K562 (cell line): Measurements from ENCODE around the gene CLIP2. TPM values are rescaled to one million over a fixed set of nuclear protein-coding genes. Genes with fewer than 3 reads are reported as not detected.
"Not testable (repeated sequence)": the region's sequence is repeated elsewhere in the genome, so short reads cannot be mapped to it uniquely, and the experiment has no call there.

Experiments
- ATAC-seq: fragments of 200-7000 bp; cut with Tn5 transposase; 3 replicates; pipeline ENCODE4 v1.9.1; 2020; ENCODE audit warnings: moderate library complexity
- BruUV-seq: library from RNA; stranded (reverse); fragments of 400-500 nt; replicated peaks from 2 replicates; lab custom pipeline; 2021; lab: Mats Ljungman, UMichigan
- CTCF ChIA-PET: fragments of 300-600 bp; formaldehyde crosslinking; extraction: SDS; loops from one replicate; lab custom pipeline; 2021; ENCODE audit warnings: low intra/inter-chr PET ratio; lab: Yijun Ruan, JAX
- POLR2A ChIA-PET: fragments of 300-600, 350-650 bp; sonication (Branson Sonifier 250); formaldehyde crosslinking; extraction: SDS; loops from one replicate; lab custom pipeline; 2021; ENCODE audit warnings: antibody characterized with exemption, inconsistent platforms; lab: Yijun Ruan, JAX
- DNase-seq, 4 experiments: peaks; one replicate each; pipeline versions ENCODE4 v3.0.0 to v3.0.0-alpha.2; 2011 to 2018; ENCODE audit warnings: low spot score in 3 of 4, mixed read lengths in 3 of 4; ENCODE audit errors: extremely low read depth in 1 of 4
- FAIRE-seq: peaks from 2 replicates; lab custom pipeline; 2011; peaks lifted over from hg19 to GRCh38; lab: Jason Lieb, UNC
- H2AFZ ChIP-seq: 2 replicates; pipeline ENCODE4 v1.6.0; 2011; ENCODE audit warnings: low read depth, low read length, control low read depth, inconsistent platforms
- H3K27ac ChIP-seq: fragments of 200-600 bp; 3 replicates; pipeline ENCODE4 v1.8.0; 2011; ENCODE audit warnings: low read depth, mild to moderate bottlenecking, control low read depth, inconsistent platforms, low read length, moderate library complexity, mixed read lengths; ENCODE audit errors: extremely low read depth
- H3K27me3 ChIP-seq, 2 experiments: fragments of 300-600 bp in 1 of 2; 2 replicates in 1 of 2; 3 replicates in 1 of 2; pipeline versions ENCODE4 v1.6.0 to v1.8.0; 2011; ENCODE audit warnings: inconsistent platforms in 2 of 2, low read length in 2 of 2, mild to moderate bottlenecking in 1 of 2, mixed read lengths in 1 of 2, moderate library complexity in 1 of 2; ENCODE audit not compliant: control insufficient read depth in 2 of 2, insufficient read depth in 2 of 2
- H3K36me3 ChIP-seq: fragments of 300-600 bp; 3 replicates; pipeline ENCODE4 v1.8.0; 2011; ENCODE audit warnings: mild to moderate bottlenecking, low read length, inconsistent platforms; ENCODE audit not compliant: control insufficient read depth, insufficient read depth
- H3K4me1 ChIP-seq, 2 experiments: fragments of 200-600 bp in 1 of 2; replicated peaks in 1 of 2; 2 replicates in 1 of 2; 3 replicates in 1 of 2; pipeline versions ENCODE4 v1.5.1 to v1.8.0; 2011; ENCODE audit warnings: inconsistent platforms in 2 of 2, low read length in 2 of 2, mild to moderate bottlenecking in 1 of 2, mixed read lengths in 1 of 2, moderate library complexity in 1 of 2; ENCODE audit not compliant: control insufficient read depth in 2 of 2, insufficient read depth in 2 of 2
- H3K4me2 ChIP-seq: 2 replicates; pipeline ENCODE4 v1.6.1; 2011; ENCODE audit warnings: low read length, control low read depth, inconsistent platforms, mixed read lengths; ENCODE audit not compliant: insufficient read depth
- H3K4me3 ChIP-seq: fragments of 200-600 bp; sonication (generic), shearing (Covaris generic); 2 replicates; pipeline ENCODE4 v1.5.1; 2016; ENCODE audit warnings: control low read depth, inconsistent platforms
- H3K79me2 ChIP-seq: fragments of 200-600 bp; 3 replicates; pipeline ENCODE4 v1.8.0; 2011; ENCODE audit warnings: low read length, inconsistent platforms; ENCODE audit not compliant: control insufficient read depth, insufficient read depth
- H3K9ac ChIP-seq, 2 experiments: 2 replicates each; pipeline versions ENCODE4 v1.6.0 to v1.6.1; 2011; ENCODE audit warnings: low read depth in 2 of 2, low read length in 2 of 2, control low read depth in 1 of 2, inconsistent platforms in 1 of 2, mild to moderate bottlenecking in 1 of 2, mixed read lengths in 1 of 2; ENCODE audit not compliant: insufficient read depth in 1 of 2
- H3K9me1 ChIP-seq: one replicate; pipeline ENCODE4 v1.6.0; 2011; ENCODE audit warnings: inconsistent platforms, mild to moderate bottlenecking, low read length, moderate library complexity; ENCODE audit not compliant: control insufficient read depth, insufficient read depth
- H3K9me3 ChIP-seq: replicated peaks from 2 replicates; pipeline ENCODE4 v1.5.1; 2011; ENCODE audit warnings: low read depth, low read length, inconsistent platforms; ENCODE audit not compliant: control insufficient read depth, insufficient read depth
- H4K20me1 ChIP-seq: replicated peaks from 2 replicates; pipeline ENCODE4 v1.6.1; 2011; ENCODE audit warnings: low read length, inconsistent platforms, mixed read lengths; ENCODE audit not compliant: control insufficient read depth, insufficient read depth
- ATF3 ChIP-seq, 2 experiments: fragments of 450-650 bp in 1 of 2; sonication (generic) in 1 of 2; formaldehyde crosslinking in 1 of 2; IDR thresholded peaks in 1 of 2; conservative IDR thresholded peaks in 1 of 2; 2 replicates each; pipeline versions ENCODE4 v1.6.1 to v1.8.1; 2016 to 2023; ENCODE audit warnings: mild to moderate bottlenecking in 2 of 2, moderate library complexity in 2 of 2, inconsistent platforms in 1 of 2, missing genetic modification reagents in 1 of 2
- CEBPB ChIP-seq: fragments of 450-650 bp; IDR thresholded peaks from 2 replicates; pipeline ENCODE4 v1.6.1; 2016; ENCODE audit warnings: missing genetic modification characterization, missing compliant biosample characterization
- CEBPG ChIP-seq, 3 experiments: fragments of 200-800 bp in 1 of 3; sonication (Bioruptor generic) in 1 of 3; sonication (generic) in 1 of 3; formaldehyde crosslinking in 1 of 3; IDR thresholded peaks in 2 of 3; conservative IDR thresholded peaks in 1 of 3; 2 replicates each; pipeline versions ENCODE4 v1.6.1 to v1.8.0; 2016 to 2022; ENCODE audit warnings: missing compliant biosample characterization in 2 of 3, missing genetic modification characterization in 2 of 3, mild to moderate bottlenecking in 1 of 3, missing genetic modification reagents in 1 of 3
- CTCF ChIP-seq, 3 experiments: IDR thresholded peaks in 2 of 3; conservative IDR thresholded peaks in 1 of 3; 2 replicates each; pipeline ENCODE4 v1.5.1; 2011 to 2012; ENCODE audit warnings: low read length in 3 of 3, mild to moderate bottlenecking in 3 of 3, control low read depth in 2 of 3, improper control_type of control experiment in 1 of 3, inconsistent platforms in 1 of 3, low read depth in 1 of 3, mixed read lengths in 1 of 3, moderate library complexity in 1 of 3; ENCODE audit not compliant: insufficient read depth in 2 of 3
- RAD21 ChIP-seq, 2 experiments: fragments of 250-450 bp in 1 of 2; fragments of 450-650 bp in 1 of 2; sonication (Bioruptor Pico) in 1 of 2; formaldehyde crosslinking in 1 of 2; IDR thresholded peaks in 1 of 2; conservative IDR thresholded peaks in 1 of 2; 2 replicates each; pipeline versions ENCODE4 v1.4.0 to v1.8.0; 2020 to 2022; ENCODE audit warnings: mild to moderate bottlenecking in 2 of 2, moderate library complexity in 1 of 2
- REST ChIP-seq, 2 experiments: fragments of 450-650 bp; formaldehyde crosslinking in 1 of 2; IDR thresholded peaks; 2 replicates each; pipeline versions ENCODE4 v1.4.0 to v1.6.1; 2014 to 2020; ENCODE audit warnings: mild to moderate bottlenecking in 2 of 2, borderline replicate concordance in 1 of 2, low read depth in 1 of 2
- STAG1 ChIP-seq: sonication (generic); formaldehyde crosslinking; IDR thresholded peaks from 2 replicates; pipeline ENCODE4 v1.5.0; 2020; ENCODE audit warnings: missing genetic modification reagents, borderline replicate concordance
- WGBS: fragments of 100-300 bp; shearing (Covaris generic); methylation state at CpG from one replicate; pipeline ENCODE4 v1.1.6; 2016; ENCODE audit warnings: low coverage, mixed read lengths; ENCODE audit not compliant: insufficient coverage; ENCODE audit errors: missing lambda C conversion rate; 5-methylcytosine and 5-hydroxymethylcytosine counted together
- in situ Hi-C: fragments of 300-500 bp; cut with MboI; formaldehyde crosslinking; loops from 4 replicates; pipeline ENCODE4 v1.15.0; 2018; ENCODE audit warnings: inconsistent platforms, mixed read lengths
- intact Hi-C: fragments of 100-400 bp; cut with micrococcal nuclease; formaldehyde crosslinking; loops from 2 replicates; pipeline ENCODE4 v1.14.2; 2022
- polyA plus RNA-seq, 8 experiments: library from polyadenylated mRNA; depleted of rRNA in 4 of 8; stranded (reverse) in 5 of 8; unstranded in 3 of 8; fragments of >200 nt; fragmentation: Nextera tagmentation in 2 of 8; fragmentation: Illumina TruSeq in 1 of 8; extraction: Ambion mirVana in 2 of 8; extraction: Trizol in 1 of 8; gene quantifications; 2 replicates each; pipeline versions ENCODE4 v1.2.1 to v1.2.3, GENCODE V29; 2011 to 2014; ENCODE audit warnings: inconsistent platforms in 1 of 8, missing spikeins in 1 of 8
- total RNA-seq, 7 experiments: library from RNA; depleted of rRNA in 6 of 7; stranded (reverse); fragments of >200 nt in 6 of 7; fragmentation: Illumina TruSeq in 2 of 7; extraction: Trizol in 2 of 7; gene quantifications; 2 replicates each; pipeline versions ENCODE4 v1.2.1 to v1.2.3, GENCODE V29; 2011 to 2021; ENCODE audit warnings: low replicate concordance in 1 of 7

The CLIP2 gene
- total and polyA plus RNA-seq, 9 of the 15 experiments (the other 6 are each of a cell fraction or from before 2014, with no cell fraction given) = 0.07 to 5.4 (median 2.1) TPM

- DNase-seq = peak in 2 of 4 experiments; percentile 22 to 42
- TF ChIP-seq STAG1 (peak; percentile 35; the same call in 1 of the 2 replicates), REST (IDR thresholded peaks at IDR 0.05; ENCODE audit: borderline replicate concordance) (peak; percentile 13; the same call in 1 of the 2 replicates), ATF3 (IDR thresholded peaks at IDR 0.05) (peak; percentile 53), CTCF (IDR thresholded peaks at IDR 0.05 in 2 of 3, conservative IDR thresholded peaks at IDR 0.05 in 1 of 3; ENCODE audit: insufficient read depth in 2 of 3, low read depth in 1 of 3, low read length in 3 of 3) (peak; percentile 52 to 63 (median 56)), CEBPG (tag; conservative IDR thresholded peaks at IDR 0.05 in 1 of 2, IDR thresholded peaks at IDR 0.05 in 1 of 2) (peak; percentile 49 to 61; a peak in 3 of 4 replicates), CEBPB (tag) (peak; percentile 66), RAD21 (CRISPR knock-in tag; conservative IDR thresholded peaks at IDR 0.05 in 1 of 2, IDR thresholded peaks at IDR 0.05 in 1 of 2) (peak in 1 of 2 experiments; percentile 56; a peak in 3 of 4 replicates)
- not testable (repeated sequence) for TF ChIP-seq REST (CRISPR knock-in tag; IDR thresholded peaks at IDR 0.05; ENCODE audit: low read depth); ATF3 (CRISPR knock-in tag; conservative IDR thresholded peaks at IDR 0.05); CEBPG (CRISPR knock-in tag; IDR thresholded peaks at IDR 0.05)
These were observed 105.4 kb downstream of the CLIP2 start for GRCh38 chr7:74394601-74395000.

More at GRCh38 chr7:74394601-74395000, 105.4 kb downstream of the CLIP2 start:
- H3K36me3 ChIP-seq, H3K4me2 ChIP-seq, H3K9ac ChIP-seq, H2AFZ ChIP-seq, H3K27me3 ChIP-seq, H3K79me2 ChIP-seq, H4K20me1 ChIP-seq, in situ Hi-C loops, H3K4me1 ChIP-seq, H3K4me3 ChIP-seq, H3K9me3 ChIP-seq, BruUV-seq, H3K9me1 ChIP-seq, H3K27ac ChIP-seq: not testable (repeated sequence)
- 9% methylated on average over 3 of the region's 3 CpGs for WGBS
- FAIRE-seq = peak; percentile 94
- ChIA-PET POLR2A (interaction anchor here (0.6 kb wide), 1 partner anchor 1663 kb away, joined by 3 read pairs; no protein-coding TSS in a partner anchor), CTCF (interaction anchor here (0.6 to 4.9 kb wide), 8 partner anchors 23 to 684 kb away, joined by 3 to 51 read pairs (median 4); partner anchors contain the start of gene LAT2)
- intact Hi-C loops = loop anchor here (5.0 kb wide), 2 partner anchors 102 to 327 kb away; no protein-coding TSS in a partner anchor
- ATAC-seq = peak; percentile 82
